WTC11 (cell line): ENCODE data around the gene SFMBT1. TPM values are rescaled to one million over a fixed set of nuclear protein-coding genes. Genes with fewer than 3 reads are reported as not detected.

Experiments used
- ATAC-seq: fragments of 200-7000 bp; cut with Tn5 transposase; 2 replicates; pipeline ENCODE4 v1.10.0; 2021; ENCODE audit warnings: mild to moderate bottlenecking, moderate library complexity
- CTCF ChIA-PET: fragments of 300-600 bp; sonication (Branson Sonifier 250); formaldehyde crosslinking; loops from one replicate; lab custom pipeline; 2021; ENCODE audit warnings: antibody characterized with exemption; lab: Charles Lee
- POLR2A ChIA-PET: fragments of 350-600 bp; sonication (Branson Sonifier 250); formaldehyde crosslinking; loops from one replicate; lab custom pipeline; 2021; ENCODE audit warnings: antibody characterized with exemption; lab: Charles Lee
- DNase-seq: peaks from one replicate; pipeline ENCODE4 v3.0.0; 2021; ENCODE audit warnings: low spot score
- H3K27ac Mint-ChIP-seq: 2 replicates; pipeline ENCODE4 v1.8.0; 2021; ENCODE audit warnings: mixed read lengths
- H3K27me3 Mint-ChIP-seq: 2 replicates; pipeline ENCODE4 v1.8.0; 2021; ENCODE audit warnings: low read depth, mild to moderate bottlenecking, moderate library complexity, mixed read lengths
- H3K36me3 Mint-ChIP-seq: 2 replicates; pipeline ENCODE4 v1.8.0; 2021; ENCODE audit warnings: mixed read lengths
- H3K4me1 Mint-ChIP-seq: 2 replicates; pipeline ENCODE4 v1.8.0; 2022; ENCODE audit warnings: mixed read lengths
- H3K4me3 Mint-ChIP-seq: 2 replicates; pipeline ENCODE4 v1.8.0; 2021; ENCODE audit warnings: mild to moderate bottlenecking, moderate library complexity, mixed read lengths
- H3K9me3 Mint-ChIP-seq: 2 replicates; pipeline ENCODE4 v1.8.0; 2021; ENCODE audit warnings: mixed read lengths
- AR ChIP-seq: fragments of 250-450 bp; sonication (Bioruptor Pico); IDR thresholded peaks from 2 replicates; pipeline ENCODE4 v1.9.0; 2021; ENCODE audit warnings: mild to moderate bottlenecking
- ATF1 ChIP-seq: sonication (generic); formaldehyde crosslinking; IDR thresholded peaks from 2 replicates; pipeline ENCODE4 v1.8.1; 2023; ENCODE audit warnings: mild to moderate bottlenecking, moderate library complexity, missing genetic modification reagents
- CDX4 ChIP-seq: fragments of 250-450 bp; sonication (Bioruptor Pico); IDR thresholded peaks from 2 replicates; pipeline ENCODE4 v1.9.0; 2021; ENCODE audit warnings: moderate library complexity, mild to moderate bottlenecking, inconsistent platforms, borderline replicate concordance
- CREB1 ChIP-seq: sonication (generic); formaldehyde crosslinking; IDR thresholded peaks from 2 replicates; pipeline ENCODE4 v1.8.0; 2023; ENCODE audit warnings: mild to moderate bottlenecking, missing genetic modification reagents
- EMX1 ChIP-seq: fragments of 250-450 bp; sonication (Bioruptor Pico); IDR thresholded peaks from 2 replicates; pipeline ENCODE4 v1.8.0; 2021; ENCODE audit warnings: mild to moderate bottlenecking
- ERG ChIP-seq: fragments of 250-450 bp; sonication (Bioruptor Pico); IDR thresholded peaks from 2 replicates; pipeline ENCODE4 v1.8.0; 2021; ENCODE audit warnings: mild to moderate bottlenecking
- FOXJ3 ChIP-seq: sonication (generic); formaldehyde crosslinking; IDR thresholded peaks from 2 replicates; pipeline ENCODE4 v1.9.0; 2021; ENCODE audit warnings: missing genetic modification reagents, mild to moderate bottlenecking, borderline replicate concordance
- FOXK1 ChIP-seq: sonication (generic); formaldehyde crosslinking; IDR thresholded peaks from 2 replicates; pipeline ENCODE4 v1.8.0; 2022; ENCODE audit warnings: mild to moderate bottlenecking, moderate library complexity, missing genetic modification reagents
- FOXP1 ChIP-seq: sonication (generic); formaldehyde crosslinking; IDR thresholded peaks from 2 replicates; pipeline ENCODE4 v1.8.0; 2022; ENCODE audit warnings: missing genetic modification reagents, mild to moderate bottlenecking, moderate library complexity, borderline replicate concordance
- GTF2I ChIP-seq: fragments of 250-450 bp; sonication (Bioruptor Pico); conservative IDR thresholded peaks from 2 replicates; pipeline ENCODE4 v1.4.0; 2021; ENCODE audit warnings: mild to moderate bottlenecking
- MLX ChIP-seq: sonication (generic); formaldehyde crosslinking; IDR thresholded peaks from 2 replicates; pipeline ENCODE4 v1.8.1; 2023; ENCODE audit warnings: mild to moderate bottlenecking, missing genetic modification reagents, moderate library complexity
- NFATC4 ChIP-seq: fragments of 250-450 bp; sonication (Bioruptor Pico); IDR thresholded peaks from 2 replicates; pipeline ENCODE4 v1.9.0; 2021; ENCODE audit warnings: mild to moderate bottlenecking
- NR3C1 ChIP-seq: sonication (generic); formaldehyde crosslinking; conservative IDR thresholded peaks from 2 replicates; pipeline ENCODE4 v1.8.1; 2023; ENCODE audit warnings: low read depth, mild to moderate bottlenecking, missing genetic modification reagents
- OVOL2 ChIP-seq: fragments of 250-450 bp; sonication (Bioruptor Pico); IDR thresholded peaks from 2 replicates; pipeline ENCODE4 v1.9.0; 2021; ENCODE audit warnings: mild to moderate bottlenecking, borderline replicate concordance
- PREB ChIP-seq: sonication (generic); formaldehyde crosslinking; IDR thresholded peaks from 2 replicates; pipeline ENCODE4 v1.8.1; 2022; ENCODE audit warnings: mild to moderate bottlenecking, missing genetic modification reagents, moderate library complexity, borderline replicate concordance
- SMAD3 ChIP-seq: sonication (generic); formaldehyde crosslinking; IDR thresholded peaks from 2 replicates; pipeline ENCODE4 v1.8.0; 2022; ENCODE audit warnings: missing genetic modification reagents, mild to moderate bottlenecking, borderline replicate concordance
- TCF7 ChIP-seq: sonication (generic); formaldehyde crosslinking; IDR thresholded peaks from 2 replicates; pipeline ENCODE4 v1.8.0; 2022; ENCODE audit warnings: mild to moderate bottlenecking, low read depth, missing genetic modification reagents, moderate library complexity
- USF2 ChIP-seq: sonication (generic); formaldehyde crosslinking; IDR thresholded peaks from 2 replicates; pipeline ENCODE4 v1.8.1; 2023; ENCODE audit warnings: mild to moderate bottlenecking, missing genetic modification reagents, moderate library complexity
- ZMAT4 ChIP-seq: fragments of 250-450 bp; sonication (Bioruptor Pico); IDR thresholded peaks from 2 replicates; pipeline ENCODE4 v1.9.0; 2021; ENCODE audit warnings: mild to moderate bottlenecking
- total RNA-seq: library from RNA; stranded (reverse); gene quantifications from 3 replicates; pipeline ENCODE4 v1.2.3, GENCODE V29; 2021

SFMBT1 gene
- total RNA-seq, 1 experiment from 2014 or later = 20.9 TPM

- no peaks in the 10 kb centered on the region for H3K9me3 Mint-ChIP-seq
- H3K4me1 Mint-ChIP-seq = peaks cover 30% of the 10 kb centered on the region
- TF ChIP-seq FOXP1 (CRISPR knock-in tag) = no peak
- no peak for TF ChIP-seq PREB
- TF ChIP-seq SMAD3 (CRISPR knock-in tag) = no peak
- no peak for TF ChIP-seq GTF2I (CRISPR knock-in tag)
- no peak for TF ChIP-seq NR3C1 (CRISPR knock-in tag)
- no peak for TF ChIP-seq TCF7 (CRISPR knock-in tag)
- no peak for TF ChIP-seq ERG (CRISPR knock-in tag)
- TF ChIP-seq FOXK1 = no peak
- TF ChIP-seq CDX4 (CRISPR knock-in tag) = no peak
- TF ChIP-seq EMX1 = no peak
- no peak for TF ChIP-seq CREB1 (CRISPR knock-in tag)
- no peak for TF ChIP-seq USF2 (CRISPR knock-in tag)
- TF ChIP-seq NFATC4 (CRISPR knock-in tag) = no peak
- no peak for TF ChIP-seq ATF1 (CRISPR knock-in tag)
- no peak for TF ChIP-seq ZMAT4 (CRISPR knock-in tag)
- no peak for TF ChIP-seq MLX (CRISPR knock-in tag)
- TF ChIP-seq AR (CRISPR knock-in tag) = no peak
- TF ChIP-seq FOXJ3 (CRISPR knock-in tag) = no peak
- no peak for TF ChIP-seq OVOL2
- no peak for ATAC-seq
- ChIA-PET CTCF (no interaction called here), POLR2A (no interaction called here)
- no peaks in the 10 kb centered on the region for H3K36me3 Mint-ChIP-seq
- no peak for DNase-seq
- H3K27me3 Mint-ChIP-seq = peaks cover 12% of the 10 kb centered on the region
- no peak overlapping the region for H3K4me3 Mint-ChIP-seq
- no peak overlapping the region for H3K27ac Mint-ChIP-seq
Observed at GRCh38 chr3:53039376-53039752, 6.5 kb downstream of the SFMBT1 start.
